Fibroblast of pulmonary artery (primary cell): ENCODE data around the gene SYT6.

Source experiments
- DNase-seq: peaks from one replicate; pipeline ENCODE4 v3.0.0-alpha.2; 2010; ENCODE audit warnings: low read depth
- H3K4me3 ChIP-seq: replicated peaks from 2 replicates; pipeline ENCODE4 v1.5.1; 2011; ENCODE audit warnings: low read depth, mild to moderate bottlenecking, control low read depth, low read length, moderate library complexity
- TF ChIP-seq, protein P1 (sequence below): IDR thresholded peaks from 2 replicates; pipeline ENCODE4 v1.5.1; 2011; ENCODE audit warnings: mild to moderate bottlenecking, control low read depth, low read length, inconsistent platforms; ENCODE audit errors: missing control alignments

The SYT6 gene

DNA sequence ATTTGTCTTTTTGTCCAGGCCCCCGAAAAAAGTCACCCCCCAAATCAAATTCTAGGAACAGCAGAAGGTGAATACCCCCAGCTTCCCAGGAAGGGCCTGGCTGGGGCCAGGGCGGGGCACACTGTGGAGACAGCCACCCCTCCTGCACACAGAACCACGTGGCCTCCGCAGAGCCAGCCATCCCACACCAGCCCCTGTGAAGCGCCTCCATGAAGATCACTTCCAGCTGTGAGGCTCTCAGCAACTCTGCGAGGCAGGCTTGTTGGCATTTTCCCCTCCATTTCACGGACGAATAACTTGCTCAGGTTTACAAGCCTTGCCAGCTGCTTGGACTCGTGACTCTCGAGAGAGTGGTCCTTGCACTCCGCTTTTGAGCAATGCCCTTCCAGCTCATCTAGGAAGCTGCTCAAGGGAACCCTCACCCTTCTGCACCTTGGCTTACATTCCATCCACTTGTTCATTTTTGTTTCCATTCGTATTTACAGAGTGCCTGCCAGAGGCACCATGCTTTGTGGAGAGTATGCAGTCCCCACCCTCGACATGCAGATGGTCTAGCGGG lies 48.2 kb downstream of the SYT6 start:
- DNase-seq: no peak
- TF ChIP-seq, protein P1, sequence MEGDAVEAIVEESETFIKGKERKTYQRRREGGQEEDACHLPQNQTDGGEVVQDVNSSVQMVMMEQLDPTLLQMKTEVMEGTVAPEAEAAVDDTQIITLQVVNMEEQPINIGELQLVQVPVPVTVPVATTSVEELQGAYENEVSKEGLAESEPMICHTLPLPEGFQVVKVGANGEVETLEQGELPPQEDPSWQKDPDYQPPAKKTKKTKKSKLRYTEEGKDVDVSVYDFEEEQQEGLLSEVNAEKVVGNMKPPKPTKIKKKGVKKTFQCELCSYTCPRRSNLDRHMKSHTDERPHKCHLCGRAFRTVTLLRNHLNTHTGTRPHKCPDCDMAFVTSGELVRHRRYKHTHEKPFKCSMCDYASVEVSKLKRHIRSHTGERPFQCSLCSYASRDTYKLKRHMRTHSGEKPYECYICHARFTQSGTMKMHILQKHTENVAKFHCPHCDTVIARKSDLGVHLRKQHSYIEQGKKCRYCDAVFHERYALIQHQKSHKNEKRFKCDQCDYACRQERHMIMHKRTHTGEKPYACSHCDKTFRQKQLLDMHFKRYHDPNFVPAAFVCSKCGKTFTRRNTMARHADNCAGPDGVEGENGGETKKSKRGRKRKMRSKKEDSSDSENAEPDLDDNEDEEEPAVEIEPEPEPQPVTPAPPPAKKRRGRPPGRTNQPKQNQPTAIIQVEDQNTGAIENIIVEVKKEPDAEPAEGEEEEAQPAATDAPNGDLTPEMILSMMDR: no peak
- H3K4me3 ChIP-seq: no peak overlapping the region

DNA sequence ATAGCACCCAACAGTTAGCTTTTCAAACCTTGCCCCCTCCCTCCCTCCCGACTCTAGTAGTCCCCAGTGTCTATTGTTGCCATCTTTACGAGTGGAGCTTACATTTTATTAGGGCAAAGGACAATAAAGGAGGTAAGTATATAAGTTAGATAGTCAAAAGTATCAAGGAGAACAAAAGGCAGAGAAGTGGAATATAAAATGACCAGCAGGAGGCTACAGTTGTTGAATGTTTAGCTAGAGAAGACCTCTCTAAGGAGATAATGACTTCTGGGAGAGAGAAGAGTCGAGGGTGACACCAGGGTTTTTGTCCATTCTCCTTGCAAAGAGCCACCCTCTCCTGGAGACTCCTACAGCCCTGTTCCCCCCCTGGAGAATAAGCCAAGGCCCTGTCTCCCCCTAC lies 48.7 kb downstream of the SYT6 start:
- no peak for DNase-seq
- no peak overlapping the region for H3K4me3 ChIP-seq
- TF ChIP-seq, protein P1: no peak

DNA sequence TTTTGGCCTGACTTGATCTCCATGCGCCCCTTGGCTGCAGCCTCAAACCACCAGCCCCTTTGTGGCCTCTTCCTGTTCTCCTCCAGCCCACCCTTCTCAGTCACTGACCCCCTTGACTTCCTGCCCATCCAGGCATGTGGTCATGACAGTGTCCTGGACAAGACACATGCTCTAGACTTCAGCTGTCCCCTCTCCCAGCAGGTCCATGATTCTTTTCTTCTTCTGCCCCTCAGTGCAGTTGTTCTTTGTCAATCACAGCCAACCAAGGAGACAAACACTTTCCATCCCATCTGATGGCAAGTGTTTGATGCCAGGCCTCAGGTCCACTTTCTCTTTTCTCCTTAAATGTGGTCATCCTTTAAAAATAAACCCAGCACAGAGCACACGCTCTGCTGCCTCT lies 49.7 kb downstream of the SYT6 start:
- DNase-seq: no peak
- no peak overlapping the region for H3K4me3 ChIP-seq
- TF ChIP-seq, protein P1: no peak

DNA sequence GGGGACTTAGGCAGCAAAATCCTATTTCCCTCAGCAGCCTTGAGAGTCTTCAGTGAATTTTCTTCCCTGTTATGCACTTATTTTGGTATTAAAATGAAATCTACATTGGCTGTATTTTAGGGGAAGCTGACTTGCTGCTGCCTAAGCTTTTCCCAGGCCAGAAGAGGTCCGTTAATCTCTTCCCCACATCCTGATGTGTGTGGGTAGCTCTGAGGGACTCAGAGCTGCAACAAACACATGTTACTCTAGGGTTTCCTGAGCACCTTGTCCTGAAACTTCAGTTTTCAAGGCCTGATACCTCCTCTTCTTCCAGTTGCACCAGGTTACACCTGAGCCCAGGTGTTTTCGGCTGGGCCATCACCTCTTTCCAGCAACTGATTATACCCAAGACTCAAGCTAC lies 51.5 kb downstream of the SYT6 start:
- TF ChIP-seq, protein P1: no peak
- DNase-seq: no peak
- H3K4me3 ChIP-seq: no peak overlapping the region

DNA sequence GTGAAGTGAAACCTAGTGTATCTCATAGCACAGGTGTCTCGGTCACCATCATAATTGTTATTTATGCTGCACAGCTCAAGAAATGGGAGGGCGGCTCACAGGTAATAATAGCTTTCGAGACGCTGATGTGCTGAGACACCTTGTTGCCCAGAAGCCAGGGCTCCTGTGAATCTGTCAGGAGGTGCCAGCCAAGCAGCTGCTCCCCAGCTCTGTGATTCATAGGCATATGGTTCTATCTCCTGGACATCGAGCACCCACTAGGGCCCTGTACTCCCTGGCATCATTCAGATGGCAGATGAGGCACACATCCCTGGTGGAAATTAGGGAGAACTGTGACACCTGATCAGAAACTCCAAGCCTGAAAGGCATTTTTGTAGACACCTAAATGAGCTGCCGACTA lies 53.5 kb downstream of the SYT6 start:
- TF ChIP-seq, protein P1: no peak
- H3K4me3 ChIP-seq: no peak overlapping the region

DNA sequence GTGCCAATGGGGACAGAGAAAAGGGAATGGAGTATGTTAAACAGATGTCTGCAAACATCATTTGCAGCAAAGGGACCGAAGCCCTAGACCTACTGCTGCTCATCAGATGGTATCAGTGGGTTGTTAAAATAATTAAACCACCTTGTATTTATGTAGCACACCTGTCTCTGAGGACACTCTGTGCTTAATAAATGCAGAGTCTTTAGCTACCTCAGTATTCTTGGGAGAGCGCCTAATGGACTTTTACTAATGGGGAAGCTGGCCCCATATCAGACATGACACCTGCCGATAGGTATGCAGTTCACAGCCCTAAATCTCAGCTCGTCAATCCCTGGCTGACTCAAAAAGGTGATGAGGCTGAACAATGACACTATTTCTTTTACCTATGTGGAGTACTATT lies 54.4 kb downstream of the SYT6 start:
- no peak for DNase-seq
- H3K4me3 ChIP-seq: no peak overlapping the region
- TF ChIP-seq, protein P1: no peak

More for the DNA sequence above, 53.5 kb downstream of the SYT6 start:
- no peak for DNase-seq

DNA sequence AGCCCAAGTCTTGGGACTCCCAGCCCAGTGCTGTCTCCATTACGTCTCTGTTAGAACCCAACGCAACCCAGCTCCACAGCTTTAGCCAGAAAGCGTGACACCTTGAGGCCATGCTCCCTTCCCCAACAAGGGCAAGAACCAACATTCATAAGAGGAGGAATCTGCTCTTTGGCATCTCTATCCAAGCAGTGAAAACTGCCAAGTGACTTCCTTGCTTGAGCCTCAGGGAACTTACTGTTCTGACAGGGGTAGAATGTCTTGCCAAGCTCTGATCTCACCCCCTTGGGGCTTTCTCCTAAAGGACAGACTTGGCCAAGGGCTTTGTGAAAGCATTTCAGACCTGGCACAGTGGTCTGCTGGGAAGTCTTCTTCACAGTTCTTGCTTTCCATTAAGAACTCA lies 56.6 kb downstream of the SYT6 start:
- DNase-seq: no peak
- TF ChIP-seq, protein P1: no peak

More for the DNA sequence above, 56.6 kb downstream of the SYT6 start:
- H3K4me3 ChIP-seq: no peak overlapping the region
